KMS-11 (cell line): ENCODE measurements around the gene HYAL4.
"Not testable (repeated sequence)": the region's sequence is repeated elsewhere in the genome, so short reads cannot be mapped to it uniquely, and the experiment has no call there.

Experiments used
- H2AFZ ChIP-seq: fragments of 200-600 bp; sonication (generic); 2 replicates; pipeline ENCODE4 v1.6.1; 2016; ENCODE audit warnings: antibody characterized with exemption, mixed run types, low read depth
- H3K27ac ChIP-seq: fragments of 200-600 bp; sonication (generic); 2 replicates; pipeline ENCODE4 v1.6.1; 2016; ENCODE audit warnings: mild to moderate bottlenecking, mixed run types
- H3K27me3 ChIP-seq: fragments of 200-600 bp; sonication (generic); 2 replicates; pipeline ENCODE4 v1.6.1; 2017; ENCODE audit warnings: mild to moderate bottlenecking, low read depth, mixed run types, moderate library complexity; ENCODE audit not compliant: insufficient read depth
- H3K36me3 ChIP-seq: fragments of 200-600 bp; sonication (generic); 2 replicates; pipeline ENCODE4 v1.6.1; 2017; ENCODE audit warnings: mild to moderate bottlenecking, mixed run types; ENCODE audit not compliant: insufficient read depth
- H3K4me1 ChIP-seq: fragments of 200-600 bp; sonication (generic); 2 replicates; pipeline ENCODE4 v1.6.1; 2016; ENCODE audit warnings: mild to moderate bottlenecking, low read depth, mixed run types; ENCODE audit not compliant: poor library complexity, severe bottlenecking
- H3K4me2 ChIP-seq: fragments of 200-600 bp; sonication (generic); 2 replicates; pipeline ENCODE4 v1.7.0; 2016; ENCODE audit warnings: mild to moderate bottlenecking, mixed run types
- H3K4me3 ChIP-seq: fragments of 200-600 bp; sonication (generic); IDR thresholded peaks from 2 replicates; pipeline ENCODE4 v1.6.1; 2017; ENCODE audit warnings: low read depth, low read length, mixed read lengths; ENCODE audit not compliant: insufficient read depth
- H3K79me2 ChIP-seq: fragments of 200-600 bp; sonication (generic); 2 replicates; pipeline ENCODE4 v1.6.1; 2016; ENCODE audit warnings: low read depth, mixed run types; ENCODE audit not compliant: insufficient read depth
- H3K9ac ChIP-seq: fragments of 200-600 bp; sonication (generic); 2 replicates; pipeline ENCODE4 v1.6.1; 2016; ENCODE audit warnings: mild to moderate bottlenecking, mixed run types
- H4K20me1 ChIP-seq: fragments of 200-600 bp; sonication (generic); 2 replicates; pipeline ENCODE4 v1.6.1; 2016; ENCODE audit warnings: mild to moderate bottlenecking, mixed run types; ENCODE audit not compliant: insufficient read depth
- TF ChIP-seq, protein P1 (sequence below): fragments of 200-600 bp; sonication (generic); conservative IDR thresholded peaks from 2 replicates; pipeline ENCODE4 v1.6.1; 2017; ENCODE audit warnings: low read depth, mild to moderate bottlenecking, antibody characterized with exemption, low read length, moderate library complexity, mixed read lengths

The HYAL4 gene

DNA sequence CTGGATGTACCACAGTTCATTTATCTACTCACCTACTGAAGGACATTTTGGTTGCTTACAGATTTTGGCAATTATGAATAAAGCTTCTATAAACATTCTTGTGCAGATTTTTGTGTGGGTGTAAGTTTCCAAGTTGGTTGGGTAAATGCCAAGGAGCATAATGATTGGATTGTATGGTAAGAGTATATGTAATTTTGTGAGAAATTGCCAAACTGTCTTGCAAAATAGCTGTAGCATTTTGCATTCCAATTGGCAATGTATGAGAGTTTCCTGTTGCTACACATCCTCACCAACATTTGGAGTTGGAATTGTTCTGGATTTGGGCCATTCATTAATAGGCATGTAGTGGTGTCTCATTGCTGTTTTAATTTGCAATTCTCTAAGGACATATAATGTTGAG, 33.9 kb upstream of the HYAL4 start:
- H3K27me3 ChIP-seq = no peaks in the 10 kb centered on the region
- no peaks in the 10 kb centered on the region for H4K20me1 ChIP-seq
- H3K79me2 ChIP-seq = no peaks in the 10 kb centered on the region
- H3K4me2 ChIP-seq = no peak overlapping the region
- H2AFZ ChIP-seq = no peak overlapping the region
- no peak overlapping the region for H3K27ac ChIP-seq
- H3K36me3 ChIP-seq = no peaks in the 10 kb centered on the region
- no peak overlapping the region for H3K9ac ChIP-seq
- H3K4me3 ChIP-seq = no peak overlapping the region
- TF ChIP-seq, protein P1, sequence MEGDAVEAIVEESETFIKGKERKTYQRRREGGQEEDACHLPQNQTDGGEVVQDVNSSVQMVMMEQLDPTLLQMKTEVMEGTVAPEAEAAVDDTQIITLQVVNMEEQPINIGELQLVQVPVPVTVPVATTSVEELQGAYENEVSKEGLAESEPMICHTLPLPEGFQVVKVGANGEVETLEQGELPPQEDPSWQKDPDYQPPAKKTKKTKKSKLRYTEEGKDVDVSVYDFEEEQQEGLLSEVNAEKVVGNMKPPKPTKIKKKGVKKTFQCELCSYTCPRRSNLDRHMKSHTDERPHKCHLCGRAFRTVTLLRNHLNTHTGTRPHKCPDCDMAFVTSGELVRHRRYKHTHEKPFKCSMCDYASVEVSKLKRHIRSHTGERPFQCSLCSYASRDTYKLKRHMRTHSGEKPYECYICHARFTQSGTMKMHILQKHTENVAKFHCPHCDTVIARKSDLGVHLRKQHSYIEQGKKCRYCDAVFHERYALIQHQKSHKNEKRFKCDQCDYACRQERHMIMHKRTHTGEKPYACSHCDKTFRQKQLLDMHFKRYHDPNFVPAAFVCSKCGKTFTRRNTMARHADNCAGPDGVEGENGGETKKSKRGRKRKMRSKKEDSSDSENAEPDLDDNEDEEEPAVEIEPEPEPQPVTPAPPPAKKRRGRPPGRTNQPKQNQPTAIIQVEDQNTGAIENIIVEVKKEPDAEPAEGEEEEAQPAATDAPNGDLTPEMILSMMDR = no peak
- H3K4me1 ChIP-seq = no peaks in the 10 kb centered on the region

DNA sequence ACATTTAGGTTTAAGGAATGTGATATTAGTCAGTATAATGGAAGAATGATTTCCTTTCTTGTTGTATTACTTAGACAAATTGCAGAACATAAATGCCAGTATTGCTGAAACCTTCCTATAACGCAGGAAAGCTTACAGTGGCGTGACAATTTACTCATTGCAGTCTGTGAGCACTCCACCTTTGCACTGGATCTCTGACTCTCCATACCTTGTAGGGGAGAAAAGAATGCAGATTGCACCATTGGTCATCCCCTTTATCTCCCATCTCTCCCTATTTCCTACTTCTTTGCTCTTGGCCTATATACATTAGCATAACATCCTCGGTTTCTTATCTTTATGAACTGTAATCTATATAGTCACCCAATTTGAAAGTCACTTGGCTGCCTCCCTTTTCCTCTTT, 28.1 kb upstream of the HYAL4 start:
- H3K27ac ChIP-seq = no peak overlapping the region
- no peaks in the 10 kb centered on the region for H4K20me1 ChIP-seq
- no peaks in the 10 kb centered on the region for H3K4me1 ChIP-seq
- H3K4me3 ChIP-seq = no peak overlapping the region
- H3K4me2 ChIP-seq = no peak overlapping the region
- H3K36me3 ChIP-seq = no peaks in the 10 kb centered on the region
- no peak overlapping the region for H2AFZ ChIP-seq
- no peak overlapping the region for H3K9ac ChIP-seq
- TF ChIP-seq, protein P1 = no peak
- H3K79me2 ChIP-seq = no peaks in the 10 kb centered on the region
- no peaks in the 10 kb centered on the region for H3K27me3 ChIP-seq

DNA sequence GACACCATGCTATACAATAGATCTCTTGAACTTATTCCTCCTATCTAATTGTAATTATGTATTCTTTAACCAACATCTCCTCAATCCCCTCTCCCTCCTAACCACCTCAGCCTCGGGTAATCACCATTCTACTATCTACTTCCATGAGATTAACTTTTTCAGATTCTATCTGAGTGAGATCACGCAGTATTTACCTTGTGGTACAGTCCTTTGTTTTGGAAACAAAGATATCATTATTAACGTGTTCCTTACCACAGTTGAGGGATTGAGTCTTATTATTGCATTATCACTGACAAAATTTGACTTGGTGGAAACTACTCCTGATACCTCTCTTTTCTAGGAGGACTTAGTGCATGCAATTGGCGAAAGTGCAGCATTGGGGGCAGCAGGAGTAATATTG, 26.0 kb upstream of the HYAL4 start:
- H3K4me2 ChIP-seq = no peak overlapping the region
- no peaks in the 10 kb centered on the region for H3K27me3 ChIP-seq
- TF ChIP-seq, protein P1 = no peak
- H4K20me1 ChIP-seq = no peaks in the 10 kb centered on the region
- H3K27ac ChIP-seq = no peak overlapping the region
- H3K9ac ChIP-seq = no peak overlapping the region
- no peak overlapping the region for H2AFZ ChIP-seq
- no peak overlapping the region for H3K4me3 ChIP-seq
- H3K4me1 ChIP-seq = peaks cover 12% of the 10 kb centered on the region
- no peaks in the 10 kb centered on the region for H3K36me3 ChIP-seq
- H3K79me2 ChIP-seq = no peaks in the 10 kb centered on the region

DNA sequence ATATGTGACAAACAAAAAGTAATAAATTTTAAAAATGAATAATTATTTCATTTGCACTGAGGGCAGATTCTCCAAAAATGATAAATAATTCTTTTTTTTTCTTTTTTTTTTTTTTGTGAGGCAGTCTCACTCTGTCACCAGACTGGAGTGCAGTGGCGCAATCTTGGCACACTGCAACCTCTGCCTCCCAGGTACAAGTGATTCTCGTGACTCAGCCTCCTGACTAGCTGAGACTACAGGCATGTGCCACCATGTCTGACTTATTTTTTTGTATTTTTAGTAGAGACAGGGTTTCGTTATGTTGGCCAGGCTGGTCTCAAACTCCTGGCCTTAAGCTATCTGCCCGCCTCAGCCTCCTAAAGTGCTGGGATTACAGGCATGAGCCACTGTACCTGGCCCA, 25.2 kb upstream of the HYAL4 start:
- not testable (repeated sequence) for H3K27ac ChIP-seq, H3K4me2 ChIP-seq, H2AFZ ChIP-seq, H3K27me3 ChIP-seq, H3K9ac ChIP-seq, H4K20me1 ChIP-seq, H3K36me3 ChIP-seq, H3K4me3 ChIP-seq, H3K79me2 ChIP-seq
- peaks cover 20% of the 10 kb centered on the region for H3K4me1 ChIP-seq

DNA sequence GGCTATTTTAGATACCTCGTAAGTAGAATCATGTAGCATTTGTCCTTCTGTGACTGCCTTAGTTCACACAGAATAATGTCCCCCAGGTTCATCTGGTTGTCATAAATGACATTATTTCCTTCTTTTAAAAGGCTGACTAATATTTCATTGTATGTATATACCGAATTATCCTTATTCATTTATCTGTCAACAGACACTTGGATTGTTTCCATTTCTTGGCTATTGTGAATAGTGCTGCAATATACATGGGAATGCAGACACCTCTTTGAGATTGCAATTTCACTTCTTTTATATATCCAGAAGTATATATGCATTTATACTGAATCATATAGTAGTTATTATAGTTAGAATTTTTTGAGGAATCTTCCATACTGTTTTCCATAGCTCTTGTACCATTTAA, 24.1 kb upstream of the HYAL4 start:
- Histone ChIP-seq H3K79me2 (no peaks in the 10 kb centered on the region), H3K36me3 (no peaks in the 10 kb centered on the region), H3K9ac (no peak overlapping the region), H3K4me2 (no peak overlapping the region), H4K20me1 (no peaks in the 10 kb centered on the region), H3K27me3 (no peaks in the 10 kb centered on the region), H2AFZ (no peak overlapping the region), H3K4me1 (peaks cover 31% of the 10 kb centered on the region), H3K27ac (no peak overlapping the region), H3K4me3 (no peak overlapping the region)
- TF ChIP-seq, protein P1 = no peak
